Stomach (tissue), 4 donors: Measurements from ENCODE around the gene OBSL1.

Experiments used
- POLR2A ChIP-seq, 4 donors: fragments of 450-650 bp; IDR thresholded peaks; one replicate each; pipeline ENCODE4 v1.6.1; 2016; ENCODE audit warnings: antibody characterized with exemption in 4 of 4, control low read depth in 2 of 4, mild to moderate bottlenecking in 1 of 4, moderate library complexity in 1 of 4
- TF ChIP-seq, protein P1 (sequence below), 7 experiments: fragments of 450-650 bp in 4 of 7; fragments of 200-600 bp in 3 of 7; sonication (generic) in 3 of 7; IDR thresholded peaks; one replicate each; pipeline ENCODE4 v1.5.1; 2016 to 2019; ENCODE audit warnings: antibody characterized with exemption in 7 of 7, control low read depth in 2 of 7, mild to moderate bottlenecking in 1 of 7

DNA sequence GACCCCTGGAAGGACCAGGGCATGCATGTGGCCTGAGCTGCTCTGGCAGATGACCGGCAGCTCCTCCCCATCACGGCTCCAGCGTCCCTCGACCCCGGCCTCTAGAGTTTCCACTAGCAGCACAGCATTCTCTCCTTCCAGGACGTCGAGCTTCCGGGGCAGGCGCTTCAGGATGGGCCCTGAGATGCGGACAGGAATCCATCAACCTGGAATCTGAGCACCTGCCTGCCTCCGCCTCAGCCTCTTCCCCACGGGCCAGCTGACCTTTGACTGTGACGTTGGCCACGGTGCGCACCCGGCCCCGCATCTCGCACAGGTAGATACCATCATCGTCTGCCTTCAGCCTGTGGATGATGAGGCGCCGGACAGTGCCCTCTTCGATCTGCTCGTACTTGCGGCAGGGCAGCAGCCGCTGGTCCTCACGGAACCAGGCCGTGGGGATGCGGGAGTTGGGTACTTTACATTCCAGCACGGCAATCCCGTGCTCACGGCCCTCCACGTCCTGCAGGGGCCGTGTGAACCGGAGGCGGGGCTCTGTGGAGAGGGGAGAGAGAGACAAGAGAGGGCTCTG is 3.5 kb downstream of the OBSL1 start:
- TF ChIP-seq, protein P1, sequence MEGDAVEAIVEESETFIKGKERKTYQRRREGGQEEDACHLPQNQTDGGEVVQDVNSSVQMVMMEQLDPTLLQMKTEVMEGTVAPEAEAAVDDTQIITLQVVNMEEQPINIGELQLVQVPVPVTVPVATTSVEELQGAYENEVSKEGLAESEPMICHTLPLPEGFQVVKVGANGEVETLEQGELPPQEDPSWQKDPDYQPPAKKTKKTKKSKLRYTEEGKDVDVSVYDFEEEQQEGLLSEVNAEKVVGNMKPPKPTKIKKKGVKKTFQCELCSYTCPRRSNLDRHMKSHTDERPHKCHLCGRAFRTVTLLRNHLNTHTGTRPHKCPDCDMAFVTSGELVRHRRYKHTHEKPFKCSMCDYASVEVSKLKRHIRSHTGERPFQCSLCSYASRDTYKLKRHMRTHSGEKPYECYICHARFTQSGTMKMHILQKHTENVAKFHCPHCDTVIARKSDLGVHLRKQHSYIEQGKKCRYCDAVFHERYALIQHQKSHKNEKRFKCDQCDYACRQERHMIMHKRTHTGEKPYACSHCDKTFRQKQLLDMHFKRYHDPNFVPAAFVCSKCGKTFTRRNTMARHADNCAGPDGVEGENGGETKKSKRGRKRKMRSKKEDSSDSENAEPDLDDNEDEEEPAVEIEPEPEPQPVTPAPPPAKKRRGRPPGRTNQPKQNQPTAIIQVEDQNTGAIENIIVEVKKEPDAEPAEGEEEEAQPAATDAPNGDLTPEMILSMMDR (IDR thresholded peaks at IDR 0.05) = no peak
- TF ChIP-seq POLR2A (IDR thresholded peaks at IDR 0.05) = no peak
